OCI-LY7 (cell line): ENCODE results near the gene ITGB1. TPM values are rescaled to one million over a fixed set of nuclear protein-coding genes. Genes with fewer than 3 reads are reported as not detected.

Source experiments
- BruUV-seq: library from RNA; stranded (reverse); fragments of 400-500 nt; replicated peaks from 2 replicates; lab custom pipeline; 2021; lab: Mats Ljungman, UMichigan
- CTCF ChIA-PET: fragments of 300-600 bp; sonication (Branson Sonifier 250); formaldehyde crosslinking; loops from one replicate; lab custom pipeline; 2022; ENCODE audit warnings: antibody characterized with exemption; ENCODE audit not compliant: unreplicated experiment; lab: Charles Lee
- POLR2A ChIA-PET: fragments of 300-600 bp; sonication (Branson Sonifier 250); formaldehyde crosslinking; loops from one replicate; lab custom pipeline; 2022; ENCODE audit warnings: antibody characterized with exemption; lab: Charles Lee
- DNase-seq: peaks from one replicate; pipeline ENCODE4 v3.0.0-alpha.2; 2015; ENCODE audit warnings: low spot score
- H2AFZ ChIP-seq: fragments of 200-600 bp; sonication (generic), shearing (Covaris generic); 2 replicates; pipeline ENCODE4 v1.6.1; 2014; ENCODE audit warnings: mild to moderate bottlenecking, antibody characterized with exemption, low read length, moderate library complexity
- H3K27ac ChIP-seq: fragments of 200-600 bp; sonication (generic); 2 replicates; pipeline ENCODE4 v1.5.1; 2014; ENCODE audit warnings: mixed run types, low read depth, mild to moderate bottlenecking, moderate library complexity, low read length, inconsistent platforms; ENCODE audit not compliant: poor library complexity, severe bottlenecking
- H3K36me3 ChIP-seq: fragments of 200-600 bp; sonication (generic); 2 replicates; pipeline ENCODE4 v1.6.1; 2014; ENCODE audit warnings: mild to moderate bottlenecking, antibody characterized with exemption, low read length, moderate library complexity, mixed read lengths; ENCODE audit not compliant: insufficient read depth
- H3K4me1 ChIP-seq: fragments of 200-600 bp; sonication (generic); 2 replicates; pipeline ENCODE4 v1.5.1; 2014; ENCODE audit warnings: mild to moderate bottlenecking, low read length; ENCODE audit not compliant: insufficient read depth, poor library complexity, severe bottlenecking
- H3K4me2 ChIP-seq: fragments of 200-600 bp; sonication (generic); 2 replicates; pipeline ENCODE4 v1.6.1; 2014; ENCODE audit warnings: mild to moderate bottlenecking, low read length
- H3K4me3 ChIP-seq: fragments of 200-600 bp; sonication (generic); 2 replicates; pipeline ENCODE4 v1.5.1; 2014; ENCODE audit warnings: mild to moderate bottlenecking, low read depth, low read length; ENCODE audit not compliant: poor library complexity, severe bottlenecking
- H3K79me2 ChIP-seq: fragments of 200-600 bp; sonication (generic); 2 replicates; pipeline ENCODE4 v1.6.1; 2016; ENCODE audit warnings: low read depth, mild to moderate bottlenecking, low read length, moderate library complexity, mixed read lengths; ENCODE audit not compliant: insufficient read depth
- H3K9me2 ChIP-seq: fragments of 200-600 bp; sonication (generic); 2 replicates; pipeline ENCODE4 v1.6.1; 2016; ENCODE audit warnings: mild to moderate bottlenecking, low read length, mixed read lengths; ENCODE audit not compliant: insufficient read depth
- H3K9me3 ChIP-seq: fragments of 200-600 bp; sonication (generic); 2 replicates; pipeline ENCODE4 v1.6.1; 2014; ENCODE audit warnings: mild to moderate bottlenecking, mixed run types, low read length, mixed read lengths
- H4K20me1 ChIP-seq: fragments of 200-600 bp; sonication (generic); 2 replicates; pipeline ENCODE4 v1.6.1; 2014; ENCODE audit warnings: mild to moderate bottlenecking, antibody characterized with exemption, low read length, moderate library complexity, mixed read lengths; ENCODE audit not compliant: insufficient read depth
- EZH2phosphoT487 ChIP-seq: fragments of 200-600 bp; sonication (generic); IDR thresholded peaks from 2 replicates; pipeline ENCODE4 v1.6.1; 2018; ENCODE audit warnings: low read depth, borderline replicate concordance, mild to moderate bottlenecking, mixed run types, antibody characterized with exemption, low read length, moderate library complexity, mixed read lengths
- intact Hi-C: fragments of 100-400 bp; cut with micrococcal nuclease; formaldehyde crosslinking; loops from one replicate; pipeline ENCODE4 v1.10.0; 2022; ENCODE audit not compliant: unreplicated experiment
- total RNA-seq, 2 experiments: library from RNA; depleted of rRNA in 1 of 2; stranded (reverse); fragments of >200 nt in 1 of 2; shearing (Covaris generic) in 1 of 2; gene quantifications; 2 replicates each; pipeline ENCODE4 v1.2.3, GENCODE V29; 2014 to 2022
- TF ChIP-seq, protein P1 (sequence below): fragments of 200-600 bp; sonication (generic); conservative IDR thresholded peaks from 2 replicates; pipeline ENCODE4 v1.5.1; 2014; ENCODE audit warnings: mild to moderate bottlenecking, antibody characterized with exemption, low read length, moderate library complexity, mixed read lengths

Gene ITGB1
- total RNA-seq, 2 experiments from 2014 or later, result 165 to 167 TPM

- Histone ChIP-seq H3K27ac (peak overlapping the region; percentile 79), H3K36me3 (peaks cover 6% of the 10 kb centered on the region; the same call in 1 of the 2 replicates), H3K4me1 (peaks cover 48% of the 10 kb centered on the region), H2AFZ (peak overlapping the region; percentile 60; the same call in 1 of the 2 replicates), H3K79me2 (peaks cover 40% of the 10 kb centered on the region), H3K9me2 (no peaks in the 10 kb centered on the region), H4K20me1 (no peaks in the 10 kb centered on the region), H3K4me2 (peak overlapping the region; percentile 98), H3K9me3 (peaks cover 11% of the 10 kb centered on the region; the same call in 1 of the 2 replicates), H3K4me3 (peak overlapping the region; percentile 94)
- ChIA-PET CTCF (interaction anchor here (0.7 kb wide), 1 partner anchor 24 kb away, joined by 4 read pairs; no protein-coding TSS in a partner anchor), POLR2A (interaction anchor here (0.6 to 1.4 kb wide), 5 partner anchors 10 to 224 kb away, joined by 4 to 16 read pairs (median 6); no protein-coding TSS in a partner anchor)
- no TSS peak for BruUV-seq
- DNase-seq, result peak; percentile 58
- intact Hi-C loops, result no loop called here
- no peak for TF ChIP-seq EZH2phosphoT487
- TF ChIP-seq, protein P1, sequence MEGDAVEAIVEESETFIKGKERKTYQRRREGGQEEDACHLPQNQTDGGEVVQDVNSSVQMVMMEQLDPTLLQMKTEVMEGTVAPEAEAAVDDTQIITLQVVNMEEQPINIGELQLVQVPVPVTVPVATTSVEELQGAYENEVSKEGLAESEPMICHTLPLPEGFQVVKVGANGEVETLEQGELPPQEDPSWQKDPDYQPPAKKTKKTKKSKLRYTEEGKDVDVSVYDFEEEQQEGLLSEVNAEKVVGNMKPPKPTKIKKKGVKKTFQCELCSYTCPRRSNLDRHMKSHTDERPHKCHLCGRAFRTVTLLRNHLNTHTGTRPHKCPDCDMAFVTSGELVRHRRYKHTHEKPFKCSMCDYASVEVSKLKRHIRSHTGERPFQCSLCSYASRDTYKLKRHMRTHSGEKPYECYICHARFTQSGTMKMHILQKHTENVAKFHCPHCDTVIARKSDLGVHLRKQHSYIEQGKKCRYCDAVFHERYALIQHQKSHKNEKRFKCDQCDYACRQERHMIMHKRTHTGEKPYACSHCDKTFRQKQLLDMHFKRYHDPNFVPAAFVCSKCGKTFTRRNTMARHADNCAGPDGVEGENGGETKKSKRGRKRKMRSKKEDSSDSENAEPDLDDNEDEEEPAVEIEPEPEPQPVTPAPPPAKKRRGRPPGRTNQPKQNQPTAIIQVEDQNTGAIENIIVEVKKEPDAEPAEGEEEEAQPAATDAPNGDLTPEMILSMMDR, result peak; percentile 41; the same call in 1 of the 2 replicates
Measured at GRCh38 chr10:32961895-32962369, 3.9 kb upstream of the ITGB1 start.

DNA sequence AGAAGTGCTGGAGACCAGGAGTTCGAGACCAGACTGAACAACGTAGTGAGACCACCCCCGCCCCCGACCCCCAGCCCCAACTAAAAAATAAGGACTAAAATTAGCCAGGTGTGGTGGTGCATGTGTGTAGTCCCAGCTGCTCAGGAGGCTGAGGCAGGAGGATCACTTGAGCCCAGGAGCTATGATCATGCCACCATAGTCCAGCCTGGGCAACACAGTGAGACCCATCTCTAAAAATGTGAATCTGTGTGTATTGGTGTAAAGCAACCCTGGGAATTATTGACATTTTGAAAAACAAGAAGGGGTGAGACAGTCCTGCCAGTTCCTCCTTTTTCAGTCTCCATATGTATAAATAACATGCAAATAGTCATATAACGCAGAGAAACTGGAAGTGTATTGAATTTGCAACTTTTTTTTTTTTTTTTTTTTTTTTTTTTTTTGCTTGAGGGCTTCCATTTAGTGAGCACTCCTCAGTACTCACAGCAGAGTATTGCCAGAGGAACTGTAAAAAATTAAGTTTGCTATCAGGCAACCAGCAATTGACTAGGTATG lies 3.4 kb upstream of the ITGB1 start:
- intact Hi-C loops, result no loop called here
- Histone ChIP-seq H4K20me1 (no peaks in the 10 kb centered on the region), H3K4me2 (peak overlapping the region; percentile 98), H3K4me3 (peak overlapping the region; percentile 94), H3K27ac (peak overlapping the region; percentile 79), H3K36me3 (peaks cover 10% of the 10 kb centered on the region), H2AFZ (peak overlapping the region; percentile 60; the same call in 1 of the 2 replicates), H3K9me2 (no peaks in the 10 kb centered on the region), H3K79me2 (peaks cover 45% of the 10 kb centered on the region), H3K9me3 (peaks cover 6% of the 10 kb centered on the region; the same call in 1 of the 2 replicates), H3K4me1 (peaks cover 48% of the 10 kb centered on the region)
- CTCF ChIA-PET, result no interaction called here
- no peak for DNase-seq
- POLR2A ChIA-PET, result interaction anchor here (1.1 to 1.4 kb wide), 4 partner anchors 11 to 35 kb away, joined by 4 to 16 read pairs (median 5); no protein-coding TSS in a partner anchor
- BruUV-seq, result no TSS peak
- no peak for TF ChIP-seq EZH2phosphoT487
- TF ChIP-seq, protein P1, result no peak
